ENCODE data around the gene XXYLT1.
"Not testable (repeated sequence)": the region's sequence is repeated elsewhere in the genome, so short reads cannot be mapped to it uniquely, and the experiment has no call there.

XXYLT1 gene

GRCh38 chr3:195087840-195088601, 182.9 kb downstream of the XXYLT1 start:
- DNase-seq: not testable (repeated sequence)

- DNase-seq: peak; percentile 14
Observed at GRCh38 chr3:195087328-195087727, 183.6 kb downstream of the XXYLT1 start.

- DNase-seq: no peak
Observed at GRCh38 chr3:195086885-195087284, 184.1 kb downstream of the XXYLT1 start.

GRCh38 chr3:195086341-195086740, 184.6 kb downstream of the XXYLT1 start:
- no peak for DNase-seq

GRCh38 chr3:195085356-195086130, 185.4 kb downstream of the XXYLT1 start:
- DNase-seq: no peak

GRCh38 chr3:195084746-195085145, 186.2 kb downstream of the XXYLT1 start:
- no peak for DNase-seq

- DNase-seq: no peak
Observed at GRCh38 chr3:195083659-195084058, 187.3 kb downstream of the XXYLT1 start.

GRCh38 chr3:195082811-195083210, 188.1 kb downstream of the XXYLT1 start:
- no peak for DNase-seq

- DNase-seq: peak; percentile 37
Observed at GRCh38 chr3:195081242-195081963, 189.6 kb downstream of the XXYLT1 start.

GRCh38 chr3:195080571-195081151, 190.3 kb downstream of the XXYLT1 start:
- no peak for DNase-seq

GRCh38 chr3:195080125-195080524, 190.8 kb downstream of the XXYLT1 start:
- DNase-seq: no peak

GRCh38 chr3:195079636-195080035, 191.3 kb downstream of the XXYLT1 start:
- DNase-seq: no peak

GRCh38 chr3:195078891-195079440, 192.0 kb downstream of the XXYLT1 start:
- DNase-seq: no peak

GRCh38 chr3:195077611-195078540, 193.1 kb downstream of the XXYLT1 start:
- DNase-seq: no peak

- no peak for DNase-seq
Observed at GRCh38 chr3:195076981-195077610, 193.9 kb downstream of the XXYLT1 start.

- no peak for DNase-seq
Observed at GRCh38 chr3:195075941-195076875, 194.8 kb downstream of the XXYLT1 start.

GRCh38 chr3:195075199-195075940, 195.6 kb downstream of the XXYLT1 start:
- DNase-seq: no peak

- no peak for DNase-seq
Observed at GRCh38 chr3:195073866-195074860, 196.8 kb downstream of the XXYLT1 start.

All from NCI-H526 treated with DMSO at 0.1 percent for 48 hours (cell line).